CD4-positive, alpha-beta T cell treated with Interferon gamma for 1 hour (primary cell): ENCODE results near the gene IARS1.

ENCODE experiments used
- DNase-seq: peaks from one replicate; pipeline ENCODE4 v3.0.0-alpha.2; 2020

Gene IARS1

DNA sequence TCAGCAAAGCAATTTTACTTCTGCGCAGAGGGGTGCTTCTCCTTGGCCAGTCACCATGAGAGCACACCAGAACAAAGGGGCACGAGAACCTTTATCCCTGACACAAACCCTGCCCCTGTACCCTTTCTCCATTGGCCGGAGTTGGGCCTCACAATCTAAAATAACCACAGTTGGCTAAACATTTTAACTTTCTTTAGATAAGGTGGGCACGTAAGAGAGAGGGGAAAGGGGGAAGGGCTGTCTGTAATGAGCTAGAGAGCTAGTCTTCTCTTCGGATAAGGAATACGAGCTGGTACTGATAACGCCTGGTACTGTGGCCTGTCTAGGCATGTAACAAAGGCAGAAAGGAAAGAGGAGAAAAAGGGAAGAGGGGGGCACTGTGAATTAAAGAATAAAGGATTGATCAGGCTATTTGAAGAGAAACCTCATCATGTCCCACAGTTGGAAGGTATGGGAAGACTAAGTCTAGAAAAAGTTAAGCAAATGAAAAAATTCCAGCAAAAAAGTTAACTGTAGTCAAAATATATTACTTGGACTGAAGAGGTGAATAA is 1.8 kb upstream of the IARS1 start:
- DNase-seq: no peak

DNA sequence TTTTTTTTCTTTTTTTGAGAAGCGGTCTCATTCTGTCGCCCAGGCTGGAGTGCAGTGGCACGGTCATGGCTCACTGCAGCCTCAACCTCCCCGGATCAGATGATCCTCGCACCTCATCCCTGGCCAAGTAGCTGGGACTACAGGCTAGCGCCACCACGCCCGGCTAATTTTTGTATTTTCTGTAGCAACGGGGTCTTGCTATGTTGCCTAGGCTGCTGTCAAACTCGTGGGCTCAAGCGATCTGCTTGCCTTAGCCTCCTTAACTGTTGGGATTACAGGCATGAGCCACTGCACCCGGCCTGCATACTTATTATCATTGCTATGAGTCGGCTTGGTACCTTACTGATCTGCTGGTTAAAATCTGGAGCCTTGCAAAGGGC is 790 bp upstream of the IARS1 start:
- no peak for DNase-seq

DNA sequence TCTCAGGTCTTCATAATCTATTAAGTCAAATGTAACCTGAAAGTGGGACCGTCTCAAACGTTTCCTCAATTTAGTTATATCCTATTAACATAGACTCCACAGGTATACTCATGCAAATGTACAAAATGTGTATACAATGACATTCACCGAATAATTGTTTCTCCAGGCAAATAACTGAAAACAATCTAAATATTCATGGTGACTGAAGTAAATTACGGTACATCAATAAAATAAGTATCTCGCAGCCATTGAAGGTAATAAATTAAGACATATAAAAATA is 482 bp downstream of the IARS1 start:
- DNase-seq: no peak

DNA sequence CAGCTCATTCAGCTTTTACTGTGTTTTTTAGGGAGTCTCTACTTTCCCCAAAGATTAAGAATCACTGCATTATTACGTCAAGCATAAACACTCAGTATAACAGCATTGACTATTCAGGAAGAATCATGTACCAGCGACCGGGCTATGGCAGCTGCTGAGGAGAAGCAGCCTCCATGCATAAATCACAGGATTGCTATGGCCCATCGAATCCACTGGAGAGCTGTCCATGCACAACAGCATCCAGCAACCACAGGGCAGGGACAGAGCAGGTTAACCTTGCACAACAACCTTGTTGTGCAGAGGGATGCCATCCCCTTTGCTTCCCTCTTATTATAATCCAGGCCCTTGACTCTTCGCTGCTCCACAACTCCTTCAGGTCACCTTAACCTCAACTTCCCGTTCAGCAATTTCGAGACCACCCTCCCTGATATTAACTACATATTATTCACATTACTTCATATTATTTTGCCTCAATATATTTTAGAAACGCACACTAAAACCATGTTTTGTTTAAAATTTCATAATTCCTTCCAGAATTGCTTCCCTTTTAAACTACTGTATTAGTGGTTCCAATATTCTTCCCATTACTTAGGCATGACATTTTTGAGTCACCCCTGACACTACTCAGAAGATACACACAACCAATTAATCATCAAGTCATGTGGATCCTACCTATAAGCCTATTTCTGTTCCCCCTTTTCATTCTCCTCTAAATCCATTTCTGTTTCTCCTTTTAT is 991 bp downstream of the IARS1 start:
- DNase-seq: no peak

DNA sequence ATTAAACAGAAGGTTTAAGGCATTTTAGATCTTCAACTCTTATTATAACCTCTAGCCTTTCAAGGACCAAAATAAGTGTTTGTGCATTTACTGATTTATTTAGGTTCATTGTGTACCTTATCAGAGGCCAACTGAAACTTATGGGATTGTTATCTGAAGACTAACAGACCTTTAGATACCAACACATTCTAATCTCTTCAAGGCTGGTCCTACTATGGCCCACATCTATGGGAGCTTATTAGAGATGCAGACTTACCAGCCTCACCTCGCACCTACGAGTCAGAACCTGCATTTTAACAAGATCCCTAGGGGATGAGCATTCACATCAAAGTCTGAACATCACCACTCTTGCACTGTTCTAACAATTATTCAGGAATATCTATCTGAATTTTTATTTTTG is 1.9 kb downstream of the IARS1 start:
- no peak for DNase-seq

DNA sequence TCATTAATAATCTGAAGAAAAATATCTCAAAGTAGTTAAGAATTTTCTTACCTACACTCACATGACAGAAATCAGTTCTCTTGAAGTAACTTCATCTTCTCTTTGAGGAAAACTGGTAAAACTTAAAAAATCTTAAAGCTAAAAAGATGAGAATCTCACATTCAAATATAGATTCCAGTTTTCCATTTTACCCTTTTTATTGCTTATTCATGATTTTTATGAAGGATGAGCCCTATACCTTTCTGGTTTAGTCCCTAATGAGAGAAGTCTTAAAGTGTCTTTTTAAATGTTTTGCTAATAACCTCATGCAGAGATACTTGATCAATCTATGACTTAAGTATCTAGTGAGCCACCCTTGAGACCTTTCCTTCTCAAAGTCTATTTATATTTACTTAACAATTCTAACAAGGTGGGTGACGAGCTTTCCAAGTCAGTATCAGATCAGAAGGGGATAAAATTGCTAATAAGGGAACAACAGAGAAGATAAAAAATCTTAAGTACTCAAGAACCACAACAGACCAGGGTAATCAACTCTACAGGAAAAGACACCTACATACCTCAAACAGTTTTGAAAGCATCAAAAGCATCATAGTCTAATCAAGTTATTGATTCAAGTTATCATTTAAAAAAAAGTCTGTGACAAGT is 2.6 kb downstream of the IARS1 start:
- DNase-seq: no peak

DNA sequence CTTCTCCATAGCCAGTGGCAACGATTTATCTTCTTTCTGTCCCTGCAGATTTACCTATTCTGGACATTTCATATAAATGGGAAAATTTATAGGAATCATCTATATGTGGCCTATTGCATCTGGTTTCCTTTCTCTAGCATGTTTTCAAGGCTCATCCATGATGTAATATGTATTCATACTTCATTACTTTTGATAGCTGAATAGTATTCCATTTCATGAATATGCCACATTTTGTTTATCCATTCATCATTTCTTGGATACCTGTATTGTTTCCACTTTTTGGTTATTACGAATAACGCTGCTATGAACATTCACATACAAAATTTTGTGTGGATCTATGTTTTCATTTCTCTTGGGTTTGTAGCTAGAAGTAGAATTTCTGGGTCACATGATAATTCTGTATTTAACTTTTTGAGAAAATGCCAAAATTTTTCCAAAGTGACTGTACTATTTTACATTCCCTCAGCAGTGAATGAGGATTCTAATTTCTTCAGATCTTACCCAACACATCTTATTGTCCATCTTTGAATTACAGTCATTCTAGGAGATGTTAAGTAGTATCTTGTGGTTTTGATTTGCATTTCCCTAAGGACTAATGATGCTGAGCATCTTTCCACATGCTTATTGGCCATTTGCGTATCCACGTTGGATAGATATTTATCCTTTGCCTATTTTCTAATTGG is 3.6 kb downstream of the IARS1 start:
- no peak for DNase-seq

DNA sequence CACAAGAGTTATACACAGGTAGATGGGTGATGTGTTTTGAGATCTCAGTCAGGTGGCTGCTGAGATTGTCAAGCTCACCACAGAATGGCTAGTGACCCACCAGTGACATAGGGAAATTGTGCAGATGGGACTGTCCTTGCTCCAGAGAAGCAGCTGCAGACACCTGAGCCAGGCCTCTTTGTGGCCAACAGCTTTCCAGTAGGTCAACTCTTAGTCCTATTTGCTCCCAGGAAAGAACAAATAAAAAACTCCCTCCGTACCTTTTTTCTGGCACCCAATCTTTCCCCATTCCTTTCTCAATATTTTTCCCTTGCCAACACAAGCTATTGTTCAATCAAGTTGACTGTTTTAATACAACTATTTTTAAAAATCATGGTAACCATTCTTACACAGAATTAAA is 14.2 kb downstream of the IARS1 start:
- DNase-seq: no peak

DNA sequence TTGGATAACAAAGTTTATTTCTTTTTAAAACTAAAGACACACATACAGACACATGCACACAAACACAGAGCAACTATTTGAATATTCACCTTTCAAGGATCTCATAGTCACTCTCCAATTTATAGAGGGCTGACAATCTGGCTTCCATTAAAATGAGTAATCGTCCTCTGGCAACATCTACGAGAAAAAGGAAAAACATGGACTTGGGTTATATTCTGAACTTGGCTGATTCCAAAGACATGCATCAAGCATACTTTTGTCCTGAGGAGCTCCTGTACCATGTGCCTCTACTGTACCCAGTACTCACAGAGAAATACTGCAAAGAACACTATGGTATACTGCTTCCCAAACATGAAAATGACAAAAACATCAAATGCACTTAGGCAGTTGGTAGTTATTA is 15.4 kb downstream of the IARS1 start:
- no peak for DNase-seq

DNA sequence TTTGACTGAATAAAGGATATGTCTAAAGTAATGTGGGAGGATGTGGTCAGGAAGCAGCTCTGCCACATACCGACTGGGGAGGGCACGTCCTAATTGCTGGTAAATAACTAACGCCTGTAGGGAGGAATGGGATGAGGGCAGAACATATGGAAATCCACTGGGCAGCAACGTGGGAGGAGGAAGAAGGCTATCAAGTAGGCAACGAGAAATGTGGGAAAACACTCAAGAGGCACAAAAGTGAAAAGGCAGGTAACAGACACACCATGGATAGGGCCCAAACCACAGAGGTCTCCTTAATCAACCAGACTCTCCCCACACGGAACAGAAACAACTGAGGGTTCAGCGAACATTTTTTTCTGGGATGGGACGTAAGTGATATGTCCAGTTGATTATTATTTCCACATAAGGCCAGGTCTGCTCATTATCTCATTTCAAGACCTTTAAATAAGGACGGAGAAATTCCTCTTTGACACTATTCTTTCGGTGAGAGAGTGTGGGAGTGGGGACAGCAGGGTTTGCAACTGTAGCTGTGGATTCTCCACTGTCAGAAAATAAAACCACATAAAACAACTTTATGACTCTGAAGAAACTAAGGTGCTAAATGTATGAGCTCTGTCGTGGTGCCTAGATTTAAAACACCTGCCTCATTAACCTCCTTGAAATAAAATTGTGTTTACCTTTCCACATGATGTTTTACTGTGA is 17.0 kb downstream of the IARS1 start:
- no peak for DNase-seq

DNA sequence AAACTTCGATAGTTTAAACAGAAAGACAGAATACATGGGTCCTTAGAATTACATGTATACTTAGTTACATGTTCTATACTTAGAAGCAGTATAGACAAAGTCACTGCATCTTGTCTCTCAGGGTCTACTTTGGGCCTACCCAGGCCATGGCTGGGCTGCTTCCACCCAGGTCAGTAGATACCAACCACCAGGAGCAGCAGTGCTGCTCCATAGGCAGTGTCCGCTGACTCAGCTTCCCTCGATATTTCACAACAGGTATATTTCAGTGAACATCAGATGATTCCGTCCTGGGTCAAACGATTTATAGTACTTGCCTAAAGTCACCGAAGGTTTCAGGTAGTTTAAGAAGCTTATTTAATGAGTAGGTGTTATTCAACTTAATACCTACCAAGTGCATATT is 18.0 kb downstream of the IARS1 start:
- no peak for DNase-seq

DNA sequence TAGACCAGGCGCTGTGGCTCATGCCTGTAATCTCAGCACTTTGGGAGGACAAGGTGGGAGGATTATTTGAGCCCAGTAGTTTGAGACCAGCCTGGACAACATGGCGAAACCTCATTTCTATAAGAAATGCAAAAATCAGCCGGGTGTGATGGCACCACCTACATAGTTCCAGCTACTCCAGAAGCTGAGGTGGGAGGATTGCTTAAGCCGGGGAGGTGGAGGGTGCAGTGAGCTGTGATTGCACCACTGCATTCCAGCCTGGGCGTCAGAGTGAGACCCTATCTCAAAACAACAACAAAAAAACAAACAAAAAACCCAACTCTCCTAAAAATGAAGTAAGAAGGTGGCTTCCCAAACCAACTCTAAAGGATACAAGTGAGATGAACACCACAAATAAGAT is 23.0 kb downstream of the IARS1 start:
- no peak for DNase-seq

DNA sequence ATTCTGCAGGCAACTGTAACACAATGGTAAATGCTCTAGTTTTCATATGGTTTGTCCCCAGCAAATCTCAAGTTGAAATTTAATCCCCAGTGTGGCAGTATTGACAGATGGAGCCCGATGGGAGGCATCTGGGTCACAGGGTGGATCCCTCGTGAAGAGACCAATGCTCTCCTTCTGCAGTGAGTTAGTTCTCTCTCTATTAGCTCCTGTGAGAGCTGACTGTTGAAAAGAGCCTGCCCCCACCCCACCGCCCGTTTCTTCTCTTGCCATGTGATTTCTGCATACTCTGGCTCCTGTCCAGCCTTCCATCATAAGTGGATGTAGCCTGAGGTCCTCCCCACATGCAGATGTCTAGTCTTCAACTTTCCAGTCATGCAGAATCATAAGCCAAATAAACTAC is 27.0 kb downstream of the IARS1 start:
- DNase-seq: no peak

DNA sequence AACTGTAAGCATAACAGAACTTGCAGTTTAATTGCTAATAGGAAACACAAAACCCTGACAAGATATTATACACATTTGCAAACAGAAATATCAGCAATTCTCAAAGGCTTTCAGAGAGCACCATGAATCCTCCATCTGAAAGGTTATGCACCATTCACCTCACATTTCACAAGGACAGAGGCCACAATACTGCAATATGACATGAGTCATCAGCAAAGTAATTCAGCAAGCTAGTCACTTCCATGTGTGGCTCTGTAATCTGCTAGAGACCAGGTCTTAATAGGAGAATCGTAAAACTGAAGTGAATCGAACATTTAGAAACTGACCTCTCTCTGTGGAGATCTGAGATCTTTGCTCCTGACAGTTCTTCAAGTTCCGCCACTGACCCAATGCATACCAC is 28.3 kb downstream of the IARS1 start:
- DNase-seq: no peak

DNA sequence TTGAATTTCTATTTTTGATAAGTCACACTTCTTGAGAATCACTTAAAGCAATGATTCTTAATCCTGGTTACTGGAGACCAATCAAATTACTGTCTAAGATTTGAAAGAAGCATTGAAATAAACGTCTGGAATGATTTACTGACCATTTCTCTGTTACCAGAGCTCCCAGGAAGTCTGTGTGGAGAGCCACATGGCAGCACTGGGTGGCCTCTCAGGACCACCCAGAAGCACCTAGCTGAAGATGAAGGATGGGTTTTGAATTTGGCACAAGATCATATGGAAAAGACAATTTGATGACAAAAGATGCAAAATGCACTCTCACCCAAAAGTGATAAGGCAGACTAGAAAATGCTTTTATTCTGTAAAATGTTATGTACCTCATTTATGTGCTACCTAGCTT is 30.4 kb downstream of the IARS1 start:
- DNase-seq: no peak

DNA sequence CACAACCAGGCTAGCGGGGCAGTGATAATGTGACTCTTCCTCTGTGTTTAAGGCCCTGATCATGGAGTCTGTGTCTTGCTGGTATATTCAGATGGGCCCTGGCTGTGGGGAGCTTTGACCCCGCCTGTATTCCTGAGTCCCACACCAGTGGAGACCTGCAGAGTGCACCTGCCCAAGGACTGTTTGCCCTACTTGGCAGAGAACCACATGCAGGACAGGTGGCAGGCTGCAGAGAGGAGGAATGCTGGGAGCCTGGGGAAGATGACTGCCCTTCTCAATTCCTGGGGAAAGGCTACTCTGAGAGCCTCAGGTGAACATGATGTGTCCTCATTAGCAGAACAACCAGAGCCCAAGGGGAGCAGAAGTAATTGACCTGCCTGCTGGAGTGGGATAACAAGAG is 36.2 kb downstream of the IARS1 start:
- no peak for DNase-seq

DNA sequence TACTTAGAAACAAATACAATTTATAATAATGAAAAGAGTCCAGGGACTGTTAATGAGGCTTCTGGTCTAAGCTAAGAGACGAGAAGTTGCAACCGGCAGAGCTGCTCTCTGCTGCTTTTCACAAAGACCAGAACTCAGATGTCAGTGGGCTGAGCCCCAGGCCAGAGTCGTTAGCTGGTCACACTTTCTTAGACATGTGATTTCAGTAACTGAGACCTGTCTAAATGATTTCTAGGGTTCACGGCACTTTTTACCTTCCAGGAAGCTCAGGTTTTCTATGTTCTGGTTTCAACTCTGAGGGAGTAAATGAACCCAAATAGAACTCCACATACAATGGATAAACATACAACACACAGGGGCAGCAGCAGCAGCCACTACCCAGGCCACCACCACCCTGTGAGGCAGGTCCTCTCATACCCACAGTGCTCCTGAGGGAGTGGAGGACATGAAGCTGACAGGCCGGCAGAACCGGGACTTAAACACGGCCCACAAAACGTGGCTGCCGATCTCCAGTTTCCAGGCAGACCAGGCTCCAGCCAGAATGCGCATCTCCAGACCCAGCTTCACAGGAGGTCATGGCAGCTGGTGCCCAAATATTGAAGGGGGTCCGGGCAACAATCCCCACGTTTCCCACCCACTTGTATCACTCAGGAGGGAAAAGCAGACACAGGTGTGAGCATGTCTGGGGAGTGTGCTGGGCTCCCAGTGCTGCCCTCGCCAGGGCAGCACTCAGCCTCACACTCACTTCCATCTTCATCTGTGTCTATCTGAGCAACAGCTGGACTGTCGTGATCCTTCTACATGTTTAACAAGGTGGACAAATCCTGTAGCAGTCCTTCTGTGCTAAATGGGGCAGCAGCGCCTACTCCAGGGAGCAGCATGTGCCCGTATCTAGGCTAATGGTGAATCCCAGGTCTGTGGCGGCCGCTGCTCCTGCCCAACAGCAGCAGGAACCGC is 38.8 kb downstream of the IARS1 start:
- no peak for DNase-seq

DNA sequence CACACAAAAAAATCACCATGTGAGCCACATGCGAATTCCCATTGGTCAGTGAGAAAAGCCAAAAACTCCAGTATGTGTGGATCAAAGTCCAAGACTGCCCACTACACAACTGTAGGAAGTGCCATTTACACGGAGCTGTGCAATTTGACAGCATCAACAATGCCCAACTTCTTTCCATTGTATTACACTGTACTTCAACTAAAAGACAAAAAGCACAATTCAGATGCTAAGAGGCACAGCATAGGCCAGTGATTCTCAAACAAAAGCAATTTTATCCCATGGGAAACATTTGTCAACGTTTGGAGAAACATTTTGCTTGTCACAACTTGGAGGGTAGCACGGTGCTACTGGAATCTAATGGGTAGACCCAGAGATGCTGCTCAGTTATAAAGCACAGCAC is 39.8 kb downstream of the IARS1 start:
- DNase-seq: no peak

DNA sequence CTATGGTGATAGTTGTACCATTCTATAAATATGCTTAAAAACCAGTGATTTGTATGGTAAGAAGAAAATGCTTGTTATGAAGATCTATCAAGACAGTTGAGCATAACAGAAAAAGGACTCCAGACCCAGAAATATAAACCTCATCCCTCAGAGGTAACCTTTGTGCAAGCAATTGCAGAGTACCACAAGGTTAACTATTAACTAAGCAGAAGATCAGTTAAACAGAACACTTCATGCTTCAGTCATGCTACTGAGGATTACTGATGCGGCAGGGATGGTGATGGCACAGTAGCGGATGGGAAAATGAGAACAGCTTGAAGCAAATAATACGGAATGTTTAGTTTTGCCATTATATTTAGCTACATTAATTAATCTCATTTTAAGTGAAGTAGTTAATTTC is 45.5 kb downstream of the IARS1 start:
- no peak for DNase-seq

DNA sequence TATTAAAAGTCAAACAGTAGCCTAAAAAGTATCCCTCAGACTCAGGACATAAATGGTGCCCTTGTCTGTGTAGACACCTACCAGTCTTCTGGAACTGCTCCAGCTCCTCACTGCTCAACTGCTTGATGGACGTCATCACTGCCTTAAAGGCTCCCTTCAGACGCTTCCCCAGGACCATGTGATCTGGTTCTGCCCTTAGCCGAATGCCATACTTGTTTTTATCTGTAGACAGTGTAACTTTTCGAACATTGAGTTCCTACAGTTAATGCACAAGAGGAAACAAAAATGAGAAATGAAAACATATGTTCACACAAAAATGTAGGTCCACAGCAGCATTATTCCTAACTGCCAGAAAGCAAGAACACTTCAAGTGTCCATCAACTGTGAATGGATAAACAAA is 46.2 kb downstream of the IARS1 start:
- no peak for DNase-seq

DNA sequence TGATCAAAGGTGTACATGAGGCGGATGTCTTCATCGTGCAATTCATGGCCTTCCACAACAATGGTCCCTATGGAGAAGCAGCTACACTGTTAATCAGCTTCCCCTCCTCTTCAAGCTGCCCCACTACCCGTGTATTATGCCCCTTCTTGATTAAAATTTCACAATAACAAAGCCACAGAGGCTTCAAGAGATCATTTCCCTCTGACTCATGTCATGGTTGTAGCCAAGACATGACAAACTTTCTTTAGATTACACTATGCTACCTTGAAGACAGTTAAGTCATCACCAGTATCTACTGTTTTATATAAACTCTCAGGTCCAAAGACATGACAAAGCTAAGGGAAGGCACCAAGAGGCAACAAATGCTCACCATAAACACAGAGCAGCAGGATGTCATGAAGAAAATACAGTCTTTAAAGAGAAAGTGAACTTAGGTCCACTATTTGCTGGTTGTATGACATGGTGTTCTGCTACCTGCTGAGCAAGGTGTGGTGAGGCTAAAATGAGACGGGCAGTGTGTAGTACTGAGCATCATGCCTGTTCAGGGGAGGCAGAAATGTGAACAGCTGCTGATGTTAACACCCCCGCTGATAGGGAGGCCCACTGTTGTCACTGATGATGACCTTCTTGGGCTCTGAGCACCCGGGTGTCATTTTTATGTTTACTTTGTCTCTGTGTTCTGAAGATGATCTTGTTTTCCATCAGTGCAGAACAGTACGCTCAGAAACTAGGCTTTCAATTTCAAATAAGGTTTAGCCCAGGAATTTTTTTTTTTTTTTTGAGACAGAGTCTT is 48.3 kb downstream of the IARS1 start:
- no peak for DNase-seq
